Mesendoderm (in vitro differentiated cells): ENCODE results near the gene SLC35E1. TPM values are rescaled to one million over a fixed set of nuclear protein-coding genes. Genes with fewer than 3 reads are reported as not detected.
"Not testable (repeated sequence)": the region's sequence is repeated elsewhere in the genome, so short reads cannot be mapped to it uniquely, and the experiment has no call there.

ENCODE experiments used
- DNase-seq: peaks from one replicate; pipeline ENCODE4 v3.0.0; 2013
- H2AK5ac ChIP-seq: 2 replicates; pipeline ENCODE4 v1.6.1; 2013; ENCODE audit warnings: low read length, inconsistent platforms
- H2BK120ac ChIP-seq: 2 replicates; pipeline ENCODE4 v1.6.1; 2013; ENCODE audit warnings: low read depth, mild to moderate bottlenecking, low read length, moderate library complexity, mixed read lengths
- H2BK15ac ChIP-seq: replicated peaks from 2 replicates; pipeline ENCODE4 v1.6.1; 2013; ENCODE audit warnings: low read depth, mild to moderate bottlenecking, moderate library complexity
- H2BK5ac ChIP-seq: 2 replicates; pipeline ENCODE4 v1.6.1; 2013; ENCODE audit warnings: low read length, inconsistent platforms
- H3K18ac ChIP-seq: 2 replicates; pipeline ENCODE4 v1.6.1; 2013; ENCODE audit warnings: mild to moderate bottlenecking, low read length, mixed read lengths
- H3K23ac ChIP-seq: one replicate; pipeline ENCODE4 v1.6.1; 2013; ENCODE audit warnings: low read length
- H3K27ac ChIP-seq: 2 replicates; pipeline ENCODE4 v1.5.1; 2013; ENCODE audit warnings: low read depth, mild to moderate bottlenecking, inconsistent platforms, low read length, moderate library complexity
- H3K27me3 ChIP-seq: 2 replicates; pipeline ENCODE4 v1.6.1; 2013; ENCODE audit warnings: low read length, control low read depth, mild to moderate bottlenecking, inconsistent platforms; ENCODE audit not compliant: insufficient read depth, poor library complexity
- H3K36me3 ChIP-seq: 2 replicates; pipeline ENCODE4 v1.6.1; 2013; ENCODE audit warnings: low read length, inconsistent platforms; ENCODE audit not compliant: control insufficient read depth, insufficient read depth
- H3K4ac ChIP-seq: one replicate; pipeline ENCODE4 v1.6.1; 2013; ENCODE audit warnings: low read depth, mild to moderate bottlenecking, low read length, moderate library complexity
- H3K4me1 ChIP-seq: 2 replicates; pipeline ENCODE4 v1.6.1; 2013; ENCODE audit warnings: low read depth, low read length, inconsistent platforms; ENCODE audit not compliant: control insufficient read depth
- H3K4me2 ChIP-seq: 2 replicates; pipeline ENCODE4 v1.6.1; 2013; ENCODE audit warnings: low read length
- H3K4me3 ChIP-seq: 2 replicates; pipeline ENCODE4 v1.5.1; 2013; ENCODE audit warnings: mild to moderate bottlenecking, low read length
- H3K56ac ChIP-seq: one replicate; pipeline ENCODE4 v1.6.1; 2013; ENCODE audit warnings: low read length
- H3K79me1 ChIP-seq: 2 replicates; pipeline ENCODE4 v1.6.1; 2013; ENCODE audit warnings: low read length, inconsistent platforms
- H3K79me2 ChIP-seq: 2 replicates; pipeline ENCODE4 v1.6.1; 2013; ENCODE audit warnings: mild to moderate bottlenecking, low read length; ENCODE audit not compliant: control insufficient read depth, insufficient read depth
- H3K9ac ChIP-seq: 2 replicates; pipeline ENCODE4 v1.6.1; 2013; ENCODE audit warnings: low read length, inconsistent platforms
- H4K5ac ChIP-seq: one replicate; pipeline ENCODE4 v1.6.1; 2013; ENCODE audit warnings: low read length
- H4K8ac ChIP-seq: one replicate; pipeline ENCODE4 v1.6.1; 2013; ENCODE audit warnings: low read depth, mild to moderate bottlenecking, control low read depth, low read length, moderate library complexity
- WGBS: extraction: QIAGEN DNeasy Blood & Tissue Kit; methylation state at CpG from one replicate; pipeline ENCODE4 v1.1.7; 2013; ENCODE audit warnings: low lambda C conversion rate, missing lambda C conversion rate; ENCODE audit not compliant: insufficient coverage; ENCODE audit errors: extremely low coverage; 5-methylcytosine and 5-hydroxymethylcytosine counted together
- small RNA-seq: library from polyadenylated mRNA; stranded (forward); fragments of <200 nt; extraction: miRNeasy Mini kit (QIAGEN cat#:217004); gene quantifications from one replicate; pipeline ENCODE3, GENCODE V24; 2013; ENCODE audit not compliant: insufficient read depth

Gene SLC35E1

DNA sequence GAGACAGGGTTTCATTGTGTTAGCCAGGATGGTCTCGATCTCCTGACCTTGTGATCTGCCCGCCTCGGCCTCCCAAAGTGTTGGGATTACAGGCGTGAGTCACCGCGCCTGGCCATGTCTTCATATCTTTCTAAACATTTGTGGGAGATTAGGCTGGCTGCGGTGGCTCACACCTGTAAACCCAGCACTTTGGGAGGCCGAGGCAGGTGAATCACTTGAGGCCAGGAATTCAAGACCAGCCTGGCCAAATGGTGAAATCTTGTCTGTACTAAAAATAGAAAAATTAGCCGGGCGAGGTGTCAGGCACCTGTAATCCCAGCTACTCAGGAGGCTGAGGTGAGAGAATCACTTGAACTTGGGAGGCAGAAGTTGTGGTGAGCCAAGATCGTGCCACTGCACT, 66.1 kb downstream of the SLC35E1 start:
- H2AK5ac ChIP-seq, H3K56ac ChIP-seq, H3K27me3 ChIP-seq, H3K4me2 ChIP-seq, H2BK5ac ChIP-seq, H3K27ac ChIP-seq, H3K36me3 ChIP-seq, H3K9ac ChIP-seq, H3K79me1 ChIP-seq, H3K18ac ChIP-seq, DNase-seq, H4K5ac ChIP-seq, H3K4ac ChIP-seq, H3K23ac ChIP-seq, H2BK120ac ChIP-seq, H2BK15ac ChIP-seq, H4K8ac ChIP-seq, H3K79me2 ChIP-seq, H3K4me1 ChIP-seq, H3K4me3 ChIP-seq: not testable (repeated sequence)
- no CpG with 5 or more reads among the region's 11 CpGs for WGBS

DNA sequence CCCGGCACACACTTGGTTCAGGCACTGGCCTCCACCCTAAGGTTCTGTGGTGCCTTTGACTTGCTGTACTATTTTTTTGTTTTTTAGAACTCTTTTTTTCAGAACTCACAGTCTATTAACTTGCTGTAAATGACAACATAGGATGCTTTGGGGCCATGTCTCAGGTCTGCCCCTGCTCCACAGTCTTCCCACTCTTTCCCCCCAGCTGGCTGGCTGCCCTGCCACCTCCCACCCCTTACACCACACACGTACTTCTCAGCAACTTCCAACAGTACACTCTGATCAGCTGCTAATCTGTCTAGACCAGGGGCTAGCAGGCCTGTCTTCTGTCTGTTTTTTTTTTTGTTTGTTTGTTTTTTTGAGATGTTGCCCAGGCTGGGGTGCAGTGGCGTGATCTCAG, 67.9 kb downstream of the SLC35E1 start:
- Histone ChIP-seq H2BK15ac (no peak overlapping the region), H3K4ac (no peak overlapping the region), H3K36me3 (no peaks in the 10 kb centered on the region), H2BK120ac (no peak overlapping the region), H3K4me2 (no peak overlapping the region), H4K8ac (no peak overlapping the region), H4K5ac (no peak overlapping the region), H3K9ac (no peak overlapping the region), H3K4me3 (no peak overlapping the region), H3K4me1 (no peaks in the 10 kb centered on the region), H3K56ac (no peak overlapping the region), H3K79me2 (no peaks in the 10 kb centered on the region), H3K18ac (no peak overlapping the region), H2AK5ac (no peak overlapping the region), H2BK5ac (no peak overlapping the region), H3K23ac (no peak overlapping the region), H3K27ac (no peak overlapping the region), H3K27me3 (no peaks in the 10 kb centered on the region), H3K79me1 (no peaks in the 10 kb centered on the region)
- WGBS: no CpG with 5 or more reads among the region's 3 CpGs
- DNase-seq: no peak

Small RNAs within 50 kb of the gene (small RNA-seq; reads per million reads assigned to genes)
- gene RN7SL146P: not detected
